ENCODE measurements around the gene DGKD. TPM values are rescaled to one million over a fixed set of nuclear protein-coding genes. Genes with fewer than 3 reads are reported as not detected.

The DGKD gene
- total RNA-seq, 2 experiments from 2014 or later: 92.1 to 94.2 TPM

- H3K4me1 Mint-ChIP-seq (ENCODE audit: low read depth): peaks cover 69% of the 10 kb centered on the region
- POLR2A ChIA-PET: interaction anchor here (1.4 to 2.1 kb wide), 2 partner anchors 12 to 15 kb away, joined by 7 to 9 read pairs; no protein-coding TSS in a partner anchor
- DNase-seq (no peak), ATAC-seq (no peak)
- no peak overlapping the region for H3K4me3 Mint-ChIP-seq
- CTCF ChIA-PET: interaction anchor here (0.7 to 10.3 kb wide), 3 partner anchors 11 to 49 kb away, joined by 4 to 308 read pairs (median 180); no protein-coding TSS in a partner anchor
- H3K27ac Mint-ChIP-seq: no peak overlapping the region
- peaks cover 51% of the 10 kb centered on the region for H3K36me3 Mint-ChIP-seq (ENCODE audit: low read depth)
- no peaks in the 10 kb centered on the region for H3K27me3 Mint-ChIP-seq (ENCODE audit: low read depth)
- peaks cover 10% of the 10 kb centered on the region for H3K9me3 Mint-ChIP-seq (ENCODE audit: insufficient read depth)
Measured at GRCh38 chr2:233406865-233407264, 52.6 kb downstream of the DGKD start.

- H3K4me1 Mint-ChIP-seq (ENCODE audit: low read depth): peaks cover 61% of the 10 kb centered on the region
Measured at GRCh38 chr2:233407771-233408181, 53.5 kb downstream of the DGKD start.

DNA sequence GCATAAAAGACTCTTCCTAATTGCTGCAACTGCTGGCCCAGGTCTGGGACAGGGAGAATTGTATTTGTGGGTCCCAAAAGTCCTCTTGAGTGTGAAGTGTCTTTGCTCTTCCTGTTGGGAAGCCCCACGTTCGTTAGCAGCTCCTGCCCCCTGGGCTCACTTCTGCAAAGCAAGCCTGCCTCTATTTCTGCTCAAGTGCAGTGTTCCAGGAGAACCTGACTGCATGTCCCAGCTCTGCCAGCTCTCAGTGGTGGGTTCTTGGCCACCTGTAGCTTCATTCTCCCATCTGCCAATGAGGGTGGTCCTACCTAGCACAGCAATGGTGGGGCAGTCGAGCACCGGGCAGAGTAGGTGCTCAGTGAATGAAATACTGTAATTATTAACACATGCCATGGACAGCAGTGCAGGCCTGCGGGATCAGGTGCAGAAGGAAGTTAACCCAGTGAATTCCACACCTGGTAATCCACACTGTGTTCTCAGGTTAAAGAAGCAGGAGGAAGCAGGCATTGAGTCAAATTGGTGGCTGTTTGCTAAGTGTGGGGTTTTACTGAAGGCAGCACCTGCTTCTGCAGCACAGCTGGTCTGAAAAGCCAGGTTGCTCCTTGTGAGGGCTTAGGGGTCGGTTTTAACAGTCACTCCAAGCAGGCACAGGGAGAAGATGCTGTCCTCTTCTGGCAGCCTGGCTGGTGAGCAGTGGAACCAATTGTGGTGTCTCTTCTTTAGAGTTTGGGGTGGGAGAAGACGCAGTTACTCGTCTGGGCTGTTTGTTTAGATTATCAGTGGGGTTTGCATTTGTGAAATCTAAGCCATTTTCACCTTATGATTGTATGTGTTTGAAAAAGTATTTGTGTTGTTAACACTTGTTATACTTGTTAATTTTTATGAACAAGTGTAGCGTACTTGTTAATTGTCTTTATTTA is 54.3 kb downstream of the DGKD start:
- peaks cover 20% of the 10 kb centered on the region for H3K9me3 Mint-ChIP-seq (ENCODE audit: insufficient read depth)
- H3K27me3 Mint-ChIP-seq (ENCODE audit: low read depth): no peaks in the 10 kb centered on the region
- ATAC-seq: peak; percentile 32
- POLR2A ChIA-PET: interaction anchor here (1.1 to 2.9 kb wide), 3 partner anchors 10 to 35 kb away, joined by 3 to 13 read pairs (median 9); no protein-coding TSS in a partner anchor
- peak overlapping the region; percentile 81 for H3K27ac Mint-ChIP-seq
- CTCF ChIA-PET: interaction anchor here (0.9 to 10.3 kb wide), 4 partner anchors 8 to 36 kb away, joined by 3 to 308 read pairs (median 92); no protein-coding TSS in a partner anchor
- peaks cover 65% of the 10 kb centered on the region for H3K36me3 Mint-ChIP-seq (ENCODE audit: low read depth)
- no peak for DNase-seq
- H3K4me1 Mint-ChIP-seq (ENCODE audit: low read depth): peaks cover 65% of the 10 kb centered on the region
- no peak overlapping the region for H3K4me3 Mint-ChIP-seq

More at GRCh38 chr2:233407771-233408181, 53.5 kb downstream of the DGKD start:
- DNase-seq: no peak
- Mint-ChIP-seq H3K27ac (no peak overlapping the region), H3K36me3 (ENCODE audit: low read depth) (peaks cover 58% of the 10 kb centered on the region), H3K27me3 (ENCODE audit: low read depth) (no peaks in the 10 kb centered on the region), H3K4me3 (no peak overlapping the region), H3K9me3 (ENCODE audit: insufficient read depth) (peaks cover 15% of the 10 kb centered on the region)
- CTCF ChIA-PET: interaction anchor here (0.9 to 10.3 kb wide), 4 partner anchors 7 to 37 kb away, joined by 3 to 308 read pairs (median 92); no protein-coding TSS in a partner anchor
- POLR2A ChIA-PET: interaction anchor here (0.5 to 2.1 kb wide), 4 partner anchors 11 to 1757 kb away, joined by 3 to 9 read pairs (median 5); no protein-coding TSS in a partner anchor
- ATAC-seq: no peak

DNA sequence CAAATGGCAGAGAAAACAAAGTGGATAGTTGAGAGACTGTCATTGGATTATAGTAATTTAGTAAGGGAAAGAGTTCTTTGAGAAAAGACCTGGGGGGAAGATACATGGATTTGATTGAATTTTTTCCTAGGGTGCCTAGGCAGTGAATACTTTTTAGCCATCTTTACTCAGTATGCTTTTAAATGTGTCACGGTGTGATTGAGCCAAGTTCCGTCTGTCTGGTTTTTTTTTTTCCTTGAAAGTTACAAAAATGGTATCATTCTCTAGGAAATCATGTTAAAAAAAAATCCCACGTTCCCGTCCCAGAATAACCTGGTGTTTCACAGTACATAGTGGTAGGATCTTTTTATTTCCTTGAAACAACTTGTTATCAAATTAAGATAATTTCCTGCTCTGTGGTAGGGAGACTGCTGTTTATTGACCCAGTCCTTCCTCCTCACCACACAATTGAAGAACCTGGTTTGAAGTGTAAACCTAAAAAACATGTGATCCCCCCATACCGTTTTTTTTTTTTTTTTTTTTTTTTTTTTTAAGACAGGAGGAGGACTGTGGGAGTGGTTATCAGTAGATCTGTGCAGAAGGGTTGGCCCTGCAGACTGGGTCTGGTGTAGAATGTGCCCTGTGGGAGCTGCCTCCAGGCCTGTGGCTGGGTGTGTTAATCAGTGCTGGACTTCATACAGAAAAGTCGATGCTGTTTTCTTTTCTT is 55.1 kb downstream of the DGKD start:
- POLR2A ChIA-PET: interaction anchor here (2.9 kb wide), 1 partner anchor 10 kb away, joined by 13 read pairs; no protein-coding TSS in a partner anchor
- CTCF ChIA-PET: interaction anchor here (1.4 to 1.7 kb wide), 3 partner anchors 13 to 34 kb away, joined by 5 to 15 read pairs (median 11); no protein-coding TSS in a partner anchor

GRCh38 chr2:233410196-233410760 is 56.0 kb downstream of the DGKD start:
- CTCF ChIA-PET: interaction anchor here (1.0 to 1.7 kb wide), 4 partner anchors 8 to 33 kb away, joined by 3 to 15 read pairs (median 8); no protein-coding TSS in a partner anchor
- POLR2A ChIA-PET: interaction anchor here (2.9 kb wide), 1 partner anchor 9 kb away, joined by 13 read pairs; no protein-coding TSS in a partner anchor
- peak overlapping the region; percentile 81 for H3K27ac Mint-ChIP-seq
- no peaks in the 10 kb centered on the region for H3K27me3 Mint-ChIP-seq (ENCODE audit: low read depth)
- peaks cover 66% of the 10 kb centered on the region for H3K36me3 Mint-ChIP-seq (ENCODE audit: low read depth)
- peaks cover 20% of the 10 kb centered on the region for H3K9me3 Mint-ChIP-seq (ENCODE audit: insufficient read depth)
- H3K4me3 Mint-ChIP-seq: peak overlapping the region; percentile 45
- no peak for DNase-seq
- H3K4me1 Mint-ChIP-seq (ENCODE audit: low read depth): peaks cover 73% of the 10 kb centered on the region
- no peak for ATAC-seq

More for the DNA sequence above, 55.1 kb downstream of the DGKD start:
- ATAC-seq: peak; percentile 90
- peak overlapping the region; percentile 45 for H3K4me3 Mint-ChIP-seq
- peaks cover 65% of the 10 kb centered on the region for H3K36me3 Mint-ChIP-seq (ENCODE audit: low read depth)
- H3K27me3 Mint-ChIP-seq (ENCODE audit: low read depth): no peaks in the 10 kb centered on the region
- H3K4me1 Mint-ChIP-seq (ENCODE audit: low read depth): peaks cover 68% of the 10 kb centered on the region
- H3K27ac Mint-ChIP-seq: peak overlapping the region; percentile 81
- DNase-seq: peak; percentile 62
- peaks cover 20% of the 10 kb centered on the region for H3K9me3 Mint-ChIP-seq (ENCODE audit: insufficient read depth)

DNA sequence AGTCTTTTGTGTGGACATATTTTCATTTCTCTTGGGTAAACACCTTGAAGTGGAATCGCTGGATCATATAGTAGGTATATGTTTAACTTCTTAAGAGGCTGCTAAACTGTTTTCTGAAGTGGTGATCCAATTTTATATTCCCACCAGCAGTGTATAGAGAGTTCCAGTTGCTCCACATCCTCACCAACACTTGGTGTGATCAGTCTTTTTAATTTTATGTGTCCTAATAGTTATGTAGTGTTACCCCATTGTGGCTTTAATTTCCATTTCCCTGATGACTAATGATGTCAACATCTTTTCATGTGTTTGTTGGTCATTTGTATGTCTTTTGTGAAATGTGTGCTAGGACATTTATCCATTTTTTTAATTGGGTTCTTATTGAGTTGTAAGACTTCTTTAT is 56.9 kb downstream of the DGKD start:
- H3K36me3 Mint-ChIP-seq (ENCODE audit: low read depth): peaks cover 72% of the 10 kb centered on the region
- H3K9me3 Mint-ChIP-seq (ENCODE audit: insufficient read depth): peaks cover 20% of the 10 kb centered on the region
- CTCF ChIA-PET: interaction anchor here (1.7 kb wide), 1 partner anchor 32 kb away, joined by 15 read pairs; no protein-coding TSS in a partner anchor
- no peak for DNase-seq
- no peaks in the 10 kb centered on the region for H3K27me3 Mint-ChIP-seq (ENCODE audit: low read depth)
- peaks cover 79% of the 10 kb centered on the region for H3K4me1 Mint-ChIP-seq (ENCODE audit: low read depth)
- H3K4me3 Mint-ChIP-seq: no peak overlapping the region
- H3K27ac Mint-ChIP-seq: no peak overlapping the region
- POLR2A ChIA-PET: interaction anchor here (2.9 kb wide), 1 partner anchor 8 kb away, joined by 13 read pairs; no protein-coding TSS in a partner anchor
- ATAC-seq: no peak

DNA sequence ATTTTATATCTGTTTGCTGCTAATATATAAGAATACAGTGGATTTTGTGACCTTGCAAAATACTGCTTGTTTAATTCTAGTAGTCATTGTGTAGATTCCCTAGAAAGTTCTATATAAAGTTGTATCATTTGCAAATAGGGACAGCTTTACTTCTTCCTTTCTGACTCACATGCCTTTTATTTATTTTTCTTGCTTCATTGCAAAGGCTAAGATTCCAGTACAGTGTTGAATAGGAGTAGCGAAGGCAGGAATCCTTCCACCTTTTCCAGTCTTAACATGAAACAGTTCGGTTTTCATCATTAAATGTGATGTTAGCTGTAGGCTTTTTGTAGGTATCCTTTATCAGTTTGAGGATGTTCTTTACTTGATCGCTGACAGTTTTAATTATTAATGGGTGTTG is 58.1 kb downstream of the DGKD start:
- ChIA-PET CTCF (interaction anchor here (0.8 to 1.0 kb wide), 2 partner anchors 8 to 31 kb away, joined by 4 read pairs; no protein-coding TSS in a partner anchor), POLR2A (no interaction called here)
- Mint-ChIP-seq H3K27ac (no peak overlapping the region), H3K36me3 (ENCODE audit: low read depth) (peaks cover 72% of the 10 kb centered on the region), H3K4me1 (ENCODE audit: low read depth) (peaks cover 83% of the 10 kb centered on the region), H3K9me3 (ENCODE audit: insufficient read depth) (peaks cover 20% of the 10 kb centered on the region), H3K4me3 (no peak overlapping the region), H3K27me3 (ENCODE audit: low read depth) (no peaks in the 10 kb centered on the region)
- no peak for DNase-seq
- no peak for ATAC-seq

- no peak for ATAC-seq
- Mint-ChIP-seq H3K27me3 (ENCODE audit: low read depth) (no peaks in the 10 kb centered on the region), H3K4me1 (ENCODE audit: low read depth) (peaks cover 88% of the 10 kb centered on the region), H3K9me3 (ENCODE audit: insufficient read depth) (peaks cover 20% of the 10 kb centered on the region), H3K4me3 (no peak overlapping the region), H3K27ac (no peak overlapping the region), H3K36me3 (ENCODE audit: low read depth) (peaks cover 76% of the 10 kb centered on the region)
- CTCF ChIA-PET: interaction anchor here (1.0 to 2.3 kb wide), 2 partner anchors 9 to 30 kb away, joined by 4 to 9 read pairs; no protein-coding TSS in a partner anchor
- no peak for DNase-seq
- POLR2A ChIA-PET: no interaction called here
Measured at GRCh38 chr2:233413046-233413445, 58.8 kb downstream of the DGKD start.

DNA sequence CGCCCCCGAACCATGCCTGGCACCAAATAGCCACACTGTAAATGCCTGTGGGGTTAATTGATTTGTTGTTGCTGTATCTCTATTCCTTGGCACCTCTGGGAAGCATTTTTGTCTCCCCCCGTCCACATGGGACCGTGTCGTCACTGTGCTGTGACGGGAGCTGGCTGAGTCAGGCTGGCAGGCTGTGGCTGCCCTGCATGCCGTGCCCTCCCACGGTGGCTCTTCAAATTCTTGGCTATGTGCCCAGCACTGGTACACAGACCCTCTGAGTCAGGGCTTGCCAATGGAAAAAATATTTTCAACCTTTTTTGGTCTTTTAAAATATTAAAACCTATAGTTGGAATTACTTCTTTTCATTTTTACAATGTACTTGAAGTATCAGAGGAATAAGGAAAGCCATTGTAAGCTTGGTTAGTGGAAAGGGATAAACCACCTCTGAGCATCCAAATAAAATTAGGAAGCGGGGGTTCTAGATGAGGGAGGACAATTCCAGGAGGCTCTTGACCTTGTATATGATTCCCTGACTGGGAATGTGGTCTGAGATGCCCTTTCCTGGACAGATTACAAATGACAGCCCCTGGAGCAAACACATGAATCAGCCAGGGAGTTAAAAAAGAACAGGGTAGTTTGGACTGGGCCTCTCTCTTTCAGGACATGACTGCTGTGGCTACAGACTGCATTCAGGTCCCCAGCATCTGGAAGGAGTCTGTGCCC is 59.4 kb downstream of the DGKD start:
- peaks cover 20% of the 10 kb centered on the region for H3K9me3 Mint-ChIP-seq (ENCODE audit: insufficient read depth)
- no peaks in the 10 kb centered on the region for H3K27me3 Mint-ChIP-seq (ENCODE audit: low read depth)
- POLR2A ChIA-PET: no interaction called here
- peaks cover 76% of the 10 kb centered on the region for H3K36me3 Mint-ChIP-seq (ENCODE audit: low read depth)
- no peak overlapping the region for H3K4me3 Mint-ChIP-seq
- DNase-seq (no peak), ATAC-seq (no peak)
- CTCF ChIA-PET: interaction anchor here (0.6 to 9.6 kb wide), 3 partner anchors 10 to 144 kb away, joined by 4 to 180 read pairs (median 9); no protein-coding TSS in a partner anchor
- peak overlapping the region; percentile 25 for H3K27ac Mint-ChIP-seq
- H3K4me1 Mint-ChIP-seq (ENCODE audit: low read depth): peaks cover 88% of the 10 kb centered on the region

- ATAC-seq (no peak), DNase-seq (no peak)
- ChIA-PET CTCF (interaction anchor here (0.6 to 9.6 kb wide), 5 partner anchors 10 to 360 kb away, joined by 3 to 180 read pairs (median 4); no protein-coding TSS in a partner anchor), POLR2A (no interaction called here)
- Mint-ChIP-seq H3K9me3 (ENCODE audit: insufficient read depth) (peaks cover 20% of the 10 kb centered on the region), H3K36me3 (ENCODE audit: low read depth) (peaks cover 75% of the 10 kb centered on the region), H3K4me3 (no peak overlapping the region), H3K27me3 (ENCODE audit: low read depth) (no peaks in the 10 kb centered on the region), H3K27ac (peak overlapping the region; percentile 53), H3K4me1 (ENCODE audit: low read depth) (peaks cover 88% of the 10 kb centered on the region)
Measured at GRCh38 chr2:233414273-233414654, 60.0 kb downstream of the DGKD start.
